ENCODE results near the gene COL25A1. TPM values are rescaled to one million over a fixed set of nuclear protein-coding genes. Genes with fewer than 3 reads are reported as not detected.

Gene COL25A1
- total RNA-seq, 1 experiment from 2014 or later: not detected

GRCh38 chr4:109233570-109233969, 68.9 kb downstream of the COL25A1 start:
- TF ChIP-seq REST (IDR thresholded peaks at IDR 0.05; ENCODE audit: insufficient read depth in 1 of 2, low read depth in 2 of 2, low read length in 1 of 2) (no peak), CTCF (IDR thresholded peaks at IDR 0.05) (no peak), POLR2AphosphoS5 (IDR thresholded peaks at IDR 0.05; ENCODE audit: low read depth, low read length) (no peak), SIN3A (IDR thresholded peaks at IDR 0.05; ENCODE audit: borderline replicate concordance, insufficient read depth, low read depth, low read length) (no peak), TCF7L2 (IDR thresholded peaks at IDR 0.05; ENCODE audit: low read depth, low read length) (no peak)
- H3K27me3 ChIP-seq (ENCODE audit: control insufficient read depth, insufficient read depth, low read length): no peaks in the 10 kb centered on the region
- no peaks in the 10 kb centered on the region for H3K36me3 ChIP-seq (ENCODE audit: control insufficient read depth, insufficient read depth, low read length)
- no peaks in the 10 kb centered on the region for H3K9me3 ChIP-seq (ENCODE audit: control insufficient read depth, insufficient read depth, low read depth, low read length)
- no peak overlapping the region for H3K4me3 ChIP-seq (ENCODE audit: low read depth in 2 of 2, low read length in 2 of 2)
- ATAC-seq: no peak
- POLR2A ChIA-PET: no interaction called here
- in situ Hi-C loops (cut with HindIII; ENCODE audit: low pct_unique_long_range_greater_than_20kb, low sequenced_read_pairs): no loop called here
- BruUV-seq (replicated peaks): no TSS peak
- H3K4me1 ChIP-seq (ENCODE audit: control insufficient read depth, insufficient read depth, low read length): no peaks in the 10 kb centered on the region
- CTCF ChIA-PET: no interaction called here
- DNase-seq (ENCODE audit: low read depth, low spot score): no peak
- intact Hi-C loops (cut with micrococcal nuclease; ENCODE audit: unreplicated experiment): no loop called here
- H3K27ac ChIP-seq (ENCODE audit: low read length): no peak overlapping the region

GRCh38 chr4:109232681-109233080, 69.8 kb downstream of the COL25A1 start:
- H3K27me3 ChIP-seq (ENCODE audit: control insufficient read depth, insufficient read depth, low read length): no peaks in the 10 kb centered on the region
- DNase-seq (ENCODE audit: low read depth, low spot score): no peak
- BruUV-seq (replicated peaks): no TSS peak
- no peak overlapping the region for H3K27ac ChIP-seq (ENCODE audit: low read length)
- no peak overlapping the region for H3K4me3 ChIP-seq (ENCODE audit: low read depth in 2 of 2, low read length in 2 of 2)
- intact Hi-C loops (cut with micrococcal nuclease; ENCODE audit: unreplicated experiment) (no loop called here), in situ Hi-C loops (cut with HindIII; ENCODE audit: low pct_unique_long_range_greater_than_20kb, low sequenced_read_pairs) (no loop called here)
- TF ChIP-seq SIN3A (IDR thresholded peaks at IDR 0.05; ENCODE audit: borderline replicate concordance, insufficient read depth, low read depth, low read length): no peak
- TF ChIP-seq CTCF (IDR thresholded peaks at IDR 0.05): no peak
- no peak for TF ChIP-seq TCF7L2 (IDR thresholded peaks at IDR 0.05; ENCODE audit: low read depth, low read length)
- no peak for TF ChIP-seq REST (IDR thresholded peaks at IDR 0.05; ENCODE audit: insufficient read depth in 1 of 2, low read depth in 2 of 2, low read length in 1 of 2)
- no peak for TF ChIP-seq POLR2AphosphoS5 (IDR thresholded peaks at IDR 0.05; ENCODE audit: low read depth, low read length)
- H3K36me3 ChIP-seq (ENCODE audit: control insufficient read depth, insufficient read depth, low read length): no peaks in the 10 kb centered on the region
- no peaks in the 10 kb centered on the region for H3K4me1 ChIP-seq (ENCODE audit: control insufficient read depth, insufficient read depth, low read length)
- no peaks in the 10 kb centered on the region for H3K9me3 ChIP-seq (ENCODE audit: control insufficient read depth, insufficient read depth, low read depth, low read length)
- ChIA-PET POLR2A (no interaction called here), CTCF (no interaction called here)
- no peak for ATAC-seq

Measured in Panc1 (cell line).